HepG2 (cell line): ENCODE data around the gene TMEM87A. TPM values are rescaled to one million over a fixed set of nuclear protein-coding genes. Genes with fewer than 3 reads are reported as not detected.
A peak's percentile ranks its signal among the peaks of the same experiment; 100 is the strongest.

Experiments
- ATAD3A ChIP-seq: sonication (generic); formaldehyde crosslinking; IDR thresholded peaks from 2 replicates; pipeline ENCODE4 v1.4.0; 2020; ENCODE audit warnings: missing genetic modification reagents
- CREB1 ChIP-seq, 2 experiments: fragments of 450-650 bp in 1 of 2; IDR thresholded peaks; 2 replicates each; pipeline ENCODE4 v1.6.1; 2016 to 2017; ENCODE audit warnings: control low read depth in 1 of 2, mild to moderate bottlenecking in 1 of 2, missing compliant biosample characterization in 1 of 2, missing genetic modification characterization in 1 of 2
- HCFC1 ChIP-seq: fragments of 150-350 bp; IDR thresholded peaks from 2 replicates; pipeline ENCODE4 v1.6.1; 2014; ENCODE audit warnings: low read depth, low read length
- HOXA9 ChIP-seq: sonication (generic); formaldehyde crosslinking; IDR thresholded peaks from 2 replicates; pipeline ENCODE4 v1.8.1; 2022; ENCODE audit warnings: missing genetic modification reagents, mild to moderate bottlenecking, moderate library complexity, borderline replicate concordance
- JUND ChIP-seq: sonication (generic); formaldehyde crosslinking; IDR thresholded peaks from 2 replicates; pipeline ENCODE4 v1.8.0; 2022; ENCODE audit warnings: mild to moderate bottlenecking, missing genetic modification reagents
- KMT2B ChIP-seq: IDR thresholded peaks from 2 replicates; pipeline ENCODE4 v1.6.1; 2016; ENCODE audit warnings: missing genetic modification reagents, missing compliant biosample characterization
- MED8 ChIP-seq: sonication (generic); formaldehyde crosslinking; IDR thresholded peaks from 2 replicates; pipeline ENCODE4 v1.8.1; 2023; ENCODE audit warnings: mild to moderate bottlenecking, missing genetic modification reagents; ENCODE audit not compliant: insufficient replicate concordance
- POLR2AphosphoS5 ChIP-seq: IDR thresholded peaks from 2 replicates; pipeline ENCODE4 v1.6.1; 2012; ENCODE audit warnings: low read depth, low read length
- PRDM15 ChIP-seq: sonication (generic); formaldehyde crosslinking; IDR thresholded peaks from 2 replicates; pipeline ENCODE4 v1.4.0; 2020; ENCODE audit warnings: missing genetic modification reagents
- RARA ChIP-seq: IDR thresholded peaks from 2 replicates; pipeline ENCODE4 v1.6.1; 2016; ENCODE audit warnings: missing genetic modification reagents, missing compliant biosample characterization
- SPEN ChIP-seq: sonication (generic); formaldehyde crosslinking; IDR thresholded peaks from 2 replicates; pipeline ENCODE4 v1.5.1; 2020; ENCODE audit warnings: low read depth, mild to moderate bottlenecking, missing genetic modification reagents
- U2AF1 ChIP-seq: fragments of 200-400 bp; formaldehyde crosslinking; optimal IDR thresholded peaks from 2 replicates; pipeline ENCODE3; 2017; ENCODE audit warnings: mild to moderate bottlenecking, low read depth, low read length
- YEATS4 ChIP-seq: sonication (generic); formaldehyde crosslinking; IDR thresholded peaks from 2 replicates; pipeline ENCODE4 v1.4.0; 2020; ENCODE audit warnings: missing genetic modification reagents, borderline replicate concordance
- ZFP62 ChIP-seq: sonication (generic); formaldehyde crosslinking; IDR thresholded peaks from 2 replicates; pipeline ENCODE4 v1.4.0; 2020; ENCODE audit warnings: missing genetic modification reagents
- ZNF326 ChIP-seq: sonication (generic); formaldehyde crosslinking; IDR thresholded peaks from 2 replicates; pipeline ENCODE4 v1.4.0; 2020; ENCODE audit warnings: missing genetic modification reagents, borderline replicate concordance
- ZNF451 ChIP-seq: sonication (generic); formaldehyde crosslinking; IDR thresholded peaks from 2 replicates; pipeline ENCODE4 v1.5.0; 2020; ENCODE audit warnings: mild to moderate bottlenecking, missing genetic modification reagents
- ZNF607 ChIP-seq: sonication (generic); formaldehyde crosslinking; IDR thresholded peaks from 2 replicates; pipeline ENCODE4 v1.5.1; 2020; ENCODE audit warnings: missing genetic modification reagents, mild to moderate bottlenecking, borderline replicate concordance
- ZSCAN30 ChIP-seq: sonication (generic); formaldehyde crosslinking; IDR thresholded peaks from 2 replicates; pipeline ENCODE4 v1.5.0; 2020; ENCODE audit warnings: mild to moderate bottlenecking, missing genetic modification reagents
- polyA plus RNA-seq, 8 experiments: library from polyadenylated mRNA; depleted of rRNA in 3 of 8; stranded (reverse) in 7 of 8; unstranded in 1 of 8; fragments of >200 nt; fragmentation: Illumina TruSeq in 4 of 8; extraction: Trizol in 4 of 8; gene quantifications; 2 replicates each; pipeline versions ENCODE4 v1.2.1 to v1.2.3, GENCODE V29; 2011 to 2016; ENCODE audit warnings: low read depth in 4 of 8, missing spikeins in 1 of 8, mixed read lengths in 1 of 8; ENCODE audit not compliant: insufficient read depth in 1 of 8
- total RNA-seq, 5 experiments: library from RNA; depleted of rRNA; stranded (reverse); fragments of >200 nt; fragmentation: Illumina TruSeq; extraction: Trizol; gene quantifications; 2 replicates each; pipeline ENCODE4 v1.2.3, GENCODE V29; 2016; ENCODE audit warnings: low read depth in 1 of 5
- TF ChIP-seq, protein P1 (sequence below): IDR thresholded peaks from 2 replicates; pipeline ENCODE4 v1.6.1; 2016; ENCODE audit warnings: mild to moderate bottlenecking
- TF ChIP-seq, protein P2 (sequence below): sonication (generic); formaldehyde crosslinking; IDR thresholded peaks from 2 replicates; pipeline ENCODE4 v1.4.0; 2020; ENCODE audit warnings: mild to moderate bottlenecking, missing genetic modification reagents
- TF ChIP-seq, protein P3 (sequence below): conservative IDR thresholded peaks from 2 replicates; pipeline ENCODE4 v1.6.1; 2018; ENCODE audit warnings: missing genetic modification reagents
- TF ChIP-seq, protein P4 (sequence below): sonication (generic); formaldehyde crosslinking; IDR thresholded peaks from 2 replicates; pipeline ENCODE4 v1.5.0; 2020; ENCODE audit warnings: mild to moderate bottlenecking, missing genetic modification reagents

TMEM87A gene
- total and polyA plus RNA-seq, 2 of the 13 experiments (the other 11 are each of a cell fraction or from before 2014, with no cell fraction given), result 20.2 to 42.8 TPM

- TF ChIP-seq SPEN (CRISPR knock-in tag), result no peak
- TF ChIP-seq, protein P1, sequence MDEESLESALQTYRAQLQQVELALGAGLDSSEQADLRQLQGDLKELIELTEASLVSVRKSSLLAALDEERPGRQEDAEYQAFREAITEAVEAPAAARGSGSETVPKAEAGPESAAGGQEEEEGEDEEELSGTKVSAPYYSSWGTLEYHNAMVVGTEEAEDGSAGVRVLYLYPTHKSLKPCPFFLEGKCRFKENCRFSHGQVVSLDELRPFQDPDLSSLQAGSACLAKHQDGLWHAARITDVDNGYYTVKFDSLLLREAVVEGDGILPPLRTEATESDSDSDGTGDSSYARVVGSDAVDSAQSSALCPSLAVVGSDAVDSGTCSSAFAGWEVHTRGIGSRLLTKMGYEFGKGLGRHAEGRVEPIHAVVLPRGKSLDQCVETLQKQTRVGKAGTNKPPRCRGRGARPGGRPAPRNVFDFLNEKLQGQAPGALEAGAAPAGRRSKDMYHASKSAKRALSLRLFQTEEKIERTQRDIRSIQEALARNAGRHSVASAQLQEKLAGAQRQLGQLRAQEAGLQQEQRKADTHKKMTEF, result peak; percentile 55; the same call in 1 of the 2 replicates
- TF ChIP-seq ATAD3A (CRISPR knock-in tag), result no peak
- TF ChIP-seq U2AF1, result no peak
- no peak for TF ChIP-seq HCFC1
- TF ChIP-seq, protein P2, sequence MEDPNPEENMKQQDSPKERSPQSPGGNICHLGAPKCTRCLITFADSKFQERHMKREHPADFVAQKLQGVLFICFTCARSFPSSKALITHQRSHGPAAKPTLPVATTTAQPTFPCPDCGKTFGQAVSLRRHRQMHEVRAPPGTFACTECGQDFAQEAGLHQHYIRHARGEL, result no peak
- TF ChIP-seq POLR2AphosphoS5, result no peak
- TF ChIP-seq, protein P3, sequence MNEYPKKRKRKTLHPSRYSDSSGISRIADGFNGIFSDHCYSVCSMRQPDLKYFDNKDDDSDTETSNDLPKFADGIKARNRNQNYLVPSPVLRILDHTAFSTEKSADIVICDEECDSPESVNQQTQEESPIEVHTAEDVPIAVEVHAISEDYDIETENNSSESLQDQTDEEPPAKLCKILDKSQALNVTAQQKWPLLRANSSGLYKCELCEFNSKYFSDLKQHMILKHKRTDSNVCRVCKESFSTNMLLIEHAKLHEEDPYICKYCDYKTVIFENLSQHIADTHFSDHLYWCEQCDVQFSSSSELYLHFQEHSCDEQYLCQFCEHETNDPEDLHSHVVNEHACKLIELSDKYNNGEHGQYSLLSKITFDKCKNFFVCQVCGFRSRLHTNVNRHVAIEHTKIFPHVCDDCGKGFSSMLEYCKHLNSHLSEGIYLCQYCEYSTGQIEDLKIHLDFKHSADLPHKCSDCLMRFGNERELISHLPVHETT, result no peak
- peak; percentile 15; the same call in 1 of the 2 replicates for TF ChIP-seq KMT2B (CRISPR knock-in tag)
- TF ChIP-seq CREB1 (IDR thresholded peaks at IDR 0.05), result no peak
- TF ChIP-seq CREB1 (CRISPR knock-in tag; IDR thresholded peaks at IDR 0.05), result peak; percentile 56
- no peak for TF ChIP-seq ZNF607 (CRISPR knock-in tag)
- TF ChIP-seq, protein P4, sequence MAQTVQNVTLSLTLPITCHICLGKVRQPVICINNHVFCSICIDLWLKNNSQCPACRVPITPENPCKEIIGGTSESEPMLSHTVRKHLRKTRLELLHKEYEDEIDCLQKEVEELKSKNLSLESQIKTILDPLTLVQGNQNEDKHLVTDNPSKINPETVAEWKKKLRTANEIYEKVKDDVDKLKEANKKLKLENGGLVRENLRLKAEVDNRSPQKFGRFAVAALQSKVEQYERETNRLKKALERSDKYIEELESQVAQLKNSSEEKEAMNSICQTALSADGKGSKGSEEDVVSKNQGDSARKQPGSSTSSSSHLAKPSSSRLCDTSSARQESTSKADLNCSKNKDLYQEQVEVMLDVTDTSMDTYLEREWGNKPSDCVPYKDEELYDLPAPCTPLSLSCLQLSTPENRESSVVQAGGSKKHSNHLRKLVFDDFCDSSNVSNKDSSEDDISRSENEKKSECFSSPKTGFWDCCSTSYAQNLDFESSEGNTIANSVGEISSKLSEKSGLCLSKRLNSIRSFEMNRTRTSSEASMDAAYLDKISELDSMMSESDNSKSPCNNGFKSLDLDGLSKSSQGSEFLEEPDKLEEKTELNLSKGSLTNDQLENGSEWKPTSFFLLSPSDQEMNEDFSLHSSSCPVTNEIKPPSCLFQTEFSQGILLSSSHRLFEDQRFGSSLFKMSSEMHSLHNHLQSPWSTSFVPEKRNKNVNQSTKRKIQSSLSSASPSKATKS (CRISPR knock-in tag), result no peak
- TF ChIP-seq JUND, result no peak
- no peak for TF ChIP-seq ZNF451 (CRISPR knock-in tag)
- TF ChIP-seq RARA, result peak; percentile 42
- no peak for TF ChIP-seq ZNF326 (CRISPR knock-in tag)
- no peak for TF ChIP-seq ZSCAN30 (CRISPR knock-in tag)
- TF ChIP-seq HOXA9 (CRISPR knock-in tag), result no peak
- TF ChIP-seq YEATS4 (CRISPR knock-in tag), result no peak
- no peak for TF ChIP-seq PRDM15 (CRISPR knock-in tag)
- no peak for TF ChIP-seq MED8
- TF ChIP-seq ZFP62 (CRISPR knock-in tag), result no peak
Measured at GRCh38 chr15:42286445-42287029, 13.3 kb upstream of the TMEM87A start (continued).
